IMR-90 (cell line): ENCODE data around the gene FRMPD4. TPM values are rescaled to one million over a fixed set of nuclear protein-coding genes. Genes with fewer than 3 reads are reported as not detected.

Experiments
- ATAC-seq: fragments of 200-7000 bp; cut with Tn5 transposase; 2 replicates; pipeline ENCODE4 v1.9.1; 2020; ENCODE audit warnings: low read depth, mild to moderate bottlenecking, moderate library complexity
- BruUV-seq: library from RNA; stranded (reverse); fragments of 400-500 nt; replicated peaks from 2 replicates; lab custom pipeline; 2021; lab: Mats Ljungman, UMichigan
- CTCF ChIA-PET: fragments of 300-600 bp; formaldehyde crosslinking; extraction: SDS; loops from one replicate; lab custom pipeline; 2021; ENCODE audit warnings: antibody characterized with exemption; lab: Yijun Ruan, JAX
- POLR2A ChIA-PET: fragments of 300-600 bp; sonication (Branson Sonifier 250); formaldehyde crosslinking; loops from one replicate; lab custom pipeline; 2022; ENCODE audit warnings: antibody characterized with exemption; ENCODE audit not compliant: unreplicated experiment; lab: Charles Lee
- DNase-seq: peaks from one replicate; pipeline ENCODE4 v3.0.0; 2013
- H2AFZ ChIP-seq: replicated peaks from 2 replicates; pipeline ENCODE3; 2013; ENCODE audit warnings: low read length, mild to moderate bottlenecking; ENCODE audit not compliant: poor library complexity
- H2AK5ac ChIP-seq: 2 replicates; pipeline ENCODE4 v1.6.1; 2013; ENCODE audit warnings: low read depth, low read length, inconsistent platforms
- H2AK9ac ChIP-seq: replicated peaks from 2 replicates; pipeline ENCODE3; 2013; ENCODE audit warnings: mild to moderate bottlenecking, low read depth, low read length, moderate library complexity; ENCODE audit not compliant: poor library complexity
- H2BK120ac ChIP-seq: 2 replicates; pipeline ENCODE4 v1.6.1; 2013; ENCODE audit warnings: low read depth, low read length, inconsistent platforms
- H2BK15ac ChIP-seq: 3 replicates; pipeline ENCODE4 v1.6.1; 2013; ENCODE audit warnings: low read depth, low read length, inconsistent platforms
- H2BK20ac ChIP-seq: 2 replicates; pipeline ENCODE4 v1.6.1; 2013; ENCODE audit warnings: low read depth, mild to moderate bottlenecking, inconsistent platforms, low read length, moderate library complexity
- H2BK5ac ChIP-seq: 2 replicates; pipeline ENCODE4 v1.6.1; 2013; ENCODE audit warnings: mild to moderate bottlenecking, low read depth, low read length, inconsistent platforms; ENCODE audit not compliant: poor library complexity, severe bottlenecking
- H3K14ac ChIP-seq: replicated peaks from 2 replicates; pipeline ENCODE4 v1.6.1; 2013; ENCODE audit warnings: low read depth, low read length, inconsistent platforms
- H3K18ac ChIP-seq: 2 replicates; pipeline ENCODE4 v1.6.1; 2013; ENCODE audit warnings: low read depth, low read length, control low read depth
- H3K23ac ChIP-seq: 2 replicates; pipeline ENCODE4 v1.6.1; 2013; ENCODE audit warnings: low read depth, low read length, inconsistent platforms
- H3K27ac ChIP-seq: 2 replicates; pipeline ENCODE4 v1.5.1; 2013; ENCODE audit warnings: mild to moderate bottlenecking, control low read depth, low read length; ENCODE audit not compliant: insufficient read depth
- H3K27me3 ChIP-seq: 2 replicates; pipeline ENCODE4 v1.6.1; 2013; ENCODE audit warnings: low read length; ENCODE audit not compliant: control insufficient read depth, insufficient read depth
- H3K36me3 ChIP-seq: 2 replicates; pipeline ENCODE4 v1.6.1; 2013; ENCODE audit warnings: low read length, mixed read lengths; ENCODE audit not compliant: control insufficient read depth, insufficient read depth
- H3K4ac ChIP-seq: 2 replicates; pipeline ENCODE4 v1.6.1; 2013; ENCODE audit warnings: low read depth, low read length, inconsistent platforms
- H3K4me1 ChIP-seq: 2 replicates; pipeline ENCODE4 v1.6.1; 2013; ENCODE audit warnings: low read length, mixed read lengths; ENCODE audit not compliant: control insufficient read depth, insufficient read depth
- H3K4me2 ChIP-seq: 2 replicates; pipeline ENCODE4 v1.6.1; 2013; ENCODE audit warnings: low read depth, mild to moderate bottlenecking, control low read depth, low read length, moderate library complexity
- H3K4me3 ChIP-seq: 2 replicates; pipeline ENCODE4 v1.5.1; 2013; ENCODE audit warnings: low read depth, mild to moderate bottlenecking, control low read depth, low read length, moderate library complexity; ENCODE audit not compliant: insufficient read depth
- H3K56ac ChIP-seq: 2 replicates; pipeline ENCODE4 v1.6.1; 2013; ENCODE audit warnings: low read length, inconsistent platforms; ENCODE audit not compliant: insufficient read depth; ENCODE audit errors: extremely low read depth
- H3K79me1 ChIP-seq, 2 experiments: 2 replicates each; pipeline ENCODE4 v1.6.1; 2013; ENCODE audit warnings: low read length in 2 of 2, inconsistent platforms in 1 of 2, low read depth in 1 of 2
- H3K9ac ChIP-seq: 2 replicates; pipeline ENCODE4 v1.6.1; 2013; ENCODE audit warnings: low read depth, low read length, control low read depth
- H3K9me1 ChIP-seq: 2 replicates; pipeline ENCODE4 v1.6.1; 2013; ENCODE audit warnings: low read length, inconsistent platforms; ENCODE audit not compliant: insufficient read depth
- H3K9me3 ChIP-seq: 2 replicates; pipeline ENCODE4 v1.6.1; 2013; ENCODE audit warnings: low read length; ENCODE audit not compliant: control insufficient read depth, insufficient read depth
- H4K20me1 ChIP-seq: 2 replicates; pipeline ENCODE4 v1.6.1; 2013; ENCODE audit warnings: low read length, inconsistent platforms; ENCODE audit not compliant: insufficient read depth
- H4K5ac ChIP-seq: 2 replicates; pipeline ENCODE4 v1.6.1; 2013; ENCODE audit warnings: mild to moderate bottlenecking, low read depth, low read length, control low read depth
- H4K8ac ChIP-seq, 2 experiments: 2 replicates each; pipeline ENCODE4 v1.6.1; 2013; ENCODE audit warnings: low read depth in 2 of 2, low read length in 2 of 2, control low read depth in 1 of 2, inconsistent platforms in 1 of 2
- H4K91ac ChIP-seq: 2 replicates; pipeline ENCODE4 v1.6.1; 2013; ENCODE audit warnings: low read depth, low read length, inconsistent platforms; ENCODE audit not compliant: insufficient read depth
- BHLHE40 ChIP-seq: fragments of 150-350 bp; IDR thresholded peaks from 2 replicates; pipeline ENCODE4 v1.6.1; 2016; ENCODE audit warnings: mild to moderate bottlenecking, low read depth, low read length
- CEBPB ChIP-seq: IDR thresholded peaks from 2 replicates; pipeline ENCODE4 v1.6.1; 2012; ENCODE audit warnings: low read depth, low read length, improper control_type of control experiment
- CHD1 ChIP-seq: IDR thresholded peaks from 2 replicates; pipeline ENCODE4 v1.6.1; 2012; ENCODE audit warnings: low read depth, low read length, improper control_type of control experiment
- ELK1 ChIP-seq: fragments of 150-350 bp; IDR thresholded peaks from 2 replicates; pipeline ENCODE4 v1.6.1; 2016; ENCODE audit warnings: low read depth, mild to moderate bottlenecking, low read length, moderate library complexity, borderline replicate concordance
- FOS ChIP-seq: fragments of 150-350 bp; IDR thresholded peaks from 2 replicates; pipeline ENCODE4 v1.6.1; 2016; ENCODE audit warnings: low read depth, low read length
- MAFK ChIP-seq: IDR thresholded peaks from 2 replicates; pipeline ENCODE4 v1.6.1; 2012; ENCODE audit warnings: low read depth, low read length, improper control_type of control experiment
- MAZ ChIP-seq: IDR thresholded peaks from 2 replicates; pipeline ENCODE4 v1.6.1; 2012; ENCODE audit warnings: low read depth, mild to moderate bottlenecking, low read length, improper control_type of control experiment, moderate library complexity, borderline replicate concordance
- MXI1 ChIP-seq: IDR thresholded peaks from 2 replicates; pipeline ENCODE4 v1.6.1; 2012; ENCODE audit warnings: low read depth, mild to moderate bottlenecking, low read length, moderate library complexity, borderline replicate concordance
- NFE2L2 ChIP-seq: fragments of 150-350 bp; IDR thresholded peaks from 2 replicates; pipeline ENCODE4 v1.6.1; 2016; ENCODE audit warnings: low read depth, mild to moderate bottlenecking, low read length
- POLR2A ChIP-seq: IDR thresholded peaks from 2 replicates; pipeline ENCODE4 v1.6.1; 2012; ENCODE audit warnings: mild to moderate bottlenecking, low read depth, low read length
- RAD21 ChIP-seq: IDR thresholded peaks from 2 replicates; pipeline ENCODE4 v1.6.1; 2012; ENCODE audit warnings: low read length, improper control_type of control experiment
- RCOR1 ChIP-seq: IDR thresholded peaks from 2 replicates; pipeline ENCODE4 v1.6.1; 2012; ENCODE audit warnings: mild to moderate bottlenecking, low read length, improper control_type of control experiment; ENCODE audit not compliant: insufficient replicate concordance
- RFX5 ChIP-seq: IDR thresholded peaks from 2 replicates; pipeline ENCODE4 v1.8.0; 2012; ENCODE audit warnings: low read depth, mild to moderate bottlenecking, low read length, moderate library complexity
- SMC3 ChIP-seq: fragments of 150-350 bp; IDR thresholded peaks from 2 replicates; pipeline ENCODE4 v1.6.1; 2016; ENCODE audit warnings: low read depth, mild to moderate bottlenecking, antibody characterized with exemption, low read length, moderate library complexity
- USF2 ChIP-seq: fragments of 150-350 bp; IDR thresholded peaks from 2 replicates; pipeline ENCODE4 v1.6.1; 2017; ENCODE audit warnings: mild to moderate bottlenecking, antibody characterized with exemption, low read length, low read depth
- WGBS, 2 experiments: methylation state at CpG; one replicate each; pipeline versions ENCODE4 v1.1.5 to v1.1.7; 2013; ENCODE audit warnings: missing lambda C conversion rate in 2 of 2; ENCODE audit not compliant: insufficient read length in 1 of 2; ENCODE audit errors: extremely low coverage in 2 of 2; 5-methylcytosine and 5-hydroxymethylcytosine counted together
- dilution Hi-C: fragments of 300-500 bp; cut with HindIII; formaldehyde crosslinking; loops from one replicate; pipeline ENCODE4 v1.14.3; 2018; ENCODE audit warnings: low sequenced_read_pairs; ENCODE audit not compliant: unreplicated experiment
- in situ Hi-C: fragments of 300-500 bp; cut with MboI; formaldehyde crosslinking; loops from 3 replicates; pipeline ENCODE4 v1.14.3; 2019; ENCODE audit warnings: low sequenced_read_pairs, inconsistent platforms, mixed read lengths
- intact Hi-C: fragments of 100-400 bp; cut with micrococcal nuclease; formaldehyde crosslinking; loops from 2 replicates; pipeline ENCODE4 v1.10.0; 2022
- polyA plus RNA-seq, 3 experiments: library from polyadenylated mRNA; depleted of rRNA; stranded (reverse); fragments of >200 nt; gene quantifications; 2 replicates each; pipeline ENCODE4 v1.2.3, GENCODE V29; 2012; ENCODE audit warnings: low replicate concordance in 1 of 3
- total RNA-seq: library from RNA; depleted of rRNA; stranded (reverse); fragments of >200 nt; gene quantifications from 2 replicates; pipeline ENCODE4 v1.2.3, GENCODE V29; 2012
- TF ChIP-seq, protein P1 (sequence below): conservative IDR thresholded peaks from 2 replicates; pipeline ENCODE4 v1.5.1; 2012; ENCODE audit warnings: mild to moderate bottlenecking, low read depth, low read length, improper control_type of control experiment

Gene FRMPD4
- total and polyA plus RNA-seq, 2 of the 4 experiments (the other 2 are of a cell fraction) = 0.53 to 1.1 TPM

GRCh38 chrX:12128017-12128416, 10.3 kb upstream of the FRMPD4 start:
- 35% methylated on average over 2 of the region's 3 CpGs; no CpG with 5 or more reads in 1 of the 2 experiments for WGBS, 2 experiments
- H2BK5ac ChIP-seq = no peak overlapping the region
- dilution Hi-C loops = no loop called here

More at GRCh38 chrX:12128017-12128416, 10.3 kb upstream of the FRMPD4 start:
- Histone ChIP-seq H4K20me1 (no peaks in the 10 kb centered on the region), H3K9me1 (no peaks in the 10 kb centered on the region), H4K91ac (no peak overlapping the region), H3K18ac (no peak overlapping the region), H3K9me3 (peaks cover 8% of the 10 kb centered on the region), H3K27ac (no peak overlapping the region), H4K5ac (no peak overlapping the region), H3K4me3 (no peak overlapping the region), H3K56ac (no peak overlapping the region), H3K27me3 (no peaks in the 10 kb centered on the region), H3K9ac (no peak overlapping the region), H2BK15ac (no peak overlapping the region), H2AFZ (no peak overlapping the region), H3K14ac (no peak overlapping the region), H4K8ac (no peak overlapping the region), H3K23ac (no peak overlapping the region), H2AK9ac (no peak overlapping the region), H3K4me2 (no peak overlapping the region), H3K4me1 (no peaks in the 10 kb centered on the region), H2BK20ac (no peak overlapping the region), H2BK120ac (no peak overlapping the region), H3K36me3 (no peaks in the 10 kb centered on the region), H2AK5ac (no peak overlapping the region), H3K4ac (no peak overlapping the region), H3K79me1 (no peaks in the 10 kb centered on the region)
- TF ChIP-seq, protein P1, sequence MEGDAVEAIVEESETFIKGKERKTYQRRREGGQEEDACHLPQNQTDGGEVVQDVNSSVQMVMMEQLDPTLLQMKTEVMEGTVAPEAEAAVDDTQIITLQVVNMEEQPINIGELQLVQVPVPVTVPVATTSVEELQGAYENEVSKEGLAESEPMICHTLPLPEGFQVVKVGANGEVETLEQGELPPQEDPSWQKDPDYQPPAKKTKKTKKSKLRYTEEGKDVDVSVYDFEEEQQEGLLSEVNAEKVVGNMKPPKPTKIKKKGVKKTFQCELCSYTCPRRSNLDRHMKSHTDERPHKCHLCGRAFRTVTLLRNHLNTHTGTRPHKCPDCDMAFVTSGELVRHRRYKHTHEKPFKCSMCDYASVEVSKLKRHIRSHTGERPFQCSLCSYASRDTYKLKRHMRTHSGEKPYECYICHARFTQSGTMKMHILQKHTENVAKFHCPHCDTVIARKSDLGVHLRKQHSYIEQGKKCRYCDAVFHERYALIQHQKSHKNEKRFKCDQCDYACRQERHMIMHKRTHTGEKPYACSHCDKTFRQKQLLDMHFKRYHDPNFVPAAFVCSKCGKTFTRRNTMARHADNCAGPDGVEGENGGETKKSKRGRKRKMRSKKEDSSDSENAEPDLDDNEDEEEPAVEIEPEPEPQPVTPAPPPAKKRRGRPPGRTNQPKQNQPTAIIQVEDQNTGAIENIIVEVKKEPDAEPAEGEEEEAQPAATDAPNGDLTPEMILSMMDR = no peak
- TF ChIP-seq MAZ = no peak
- no peak for TF ChIP-seq BHLHE40
- no peak for TF ChIP-seq SMC3
- no peak for TF ChIP-seq CHD1
- TF ChIP-seq NFE2L2 = no peak
- TF ChIP-seq ELK1 = no peak
- no peak for TF ChIP-seq USF2
- TF ChIP-seq MAFK = no peak
- no peak for TF ChIP-seq RCOR1
- no peak for TF ChIP-seq CEBPB
- TF ChIP-seq MXI1 = no peak
- no peak for TF ChIP-seq FOS
- no peak for TF ChIP-seq POLR2A
- TF ChIP-seq RAD21 = no peak
- TF ChIP-seq RFX5 = no peak
- DNase-seq = no peak
- intact Hi-C loops = no loop called here
- no peak for ATAC-seq
- POLR2A ChIA-PET = no interaction called here
- in situ Hi-C loops = no loop called here
- CTCF ChIA-PET = no interaction called here
- no TSS peak for BruUV-seq
